Esophagus mucosa (tissue), 1 donor: ENCODE results near the gene CDC42BPA. TPM values are rescaled to one million over a fixed set of nuclear protein-coding genes. Genes with fewer than 3 reads are reported as not detected.
"Not testable (repeated sequence)": the region's sequence is repeated elsewhere in the genome, so short reads cannot be mapped to it uniquely, and the experiment has no call there.

Experiments
- ATAC-seq: fragments of 200-7000 bp; cut with Tn5 transposase; one replicate; pipeline ENCODE4 v1.9.1; 2020
- total RNA-seq: library from RNA; stranded (reverse); gene quantifications from one replicate; pipeline ENCODE4 v1.2.4, GENCODE V29; 2023
- donor health status: DM: yes; HTN: yes; CAD: no.

The CDC42BPA gene
- total RNA-seq, 1 donor from 2014 or later, result 11.1 TPM

DNA sequence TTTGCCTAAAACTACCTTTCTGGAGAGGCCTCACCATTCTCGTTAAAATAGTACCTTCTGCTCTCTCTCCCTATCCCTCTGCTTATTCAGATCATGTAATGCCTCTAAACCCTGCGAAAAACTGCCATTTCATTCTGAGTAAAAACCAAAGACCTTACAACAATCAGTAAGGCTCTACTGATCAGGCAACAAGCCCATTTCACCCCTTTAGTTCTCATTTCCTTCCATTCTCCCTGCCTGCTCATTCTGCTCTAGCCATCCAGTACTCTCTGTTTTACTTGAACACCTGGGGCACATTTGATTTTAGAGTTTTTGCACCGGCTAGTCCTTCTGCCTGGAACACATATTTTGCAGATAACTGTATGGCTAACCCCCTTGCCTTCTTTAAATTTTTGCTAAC is 190.4 kb downstream of the CDC42BPA start:
- ATAC-seq, result no peak

DNA sequence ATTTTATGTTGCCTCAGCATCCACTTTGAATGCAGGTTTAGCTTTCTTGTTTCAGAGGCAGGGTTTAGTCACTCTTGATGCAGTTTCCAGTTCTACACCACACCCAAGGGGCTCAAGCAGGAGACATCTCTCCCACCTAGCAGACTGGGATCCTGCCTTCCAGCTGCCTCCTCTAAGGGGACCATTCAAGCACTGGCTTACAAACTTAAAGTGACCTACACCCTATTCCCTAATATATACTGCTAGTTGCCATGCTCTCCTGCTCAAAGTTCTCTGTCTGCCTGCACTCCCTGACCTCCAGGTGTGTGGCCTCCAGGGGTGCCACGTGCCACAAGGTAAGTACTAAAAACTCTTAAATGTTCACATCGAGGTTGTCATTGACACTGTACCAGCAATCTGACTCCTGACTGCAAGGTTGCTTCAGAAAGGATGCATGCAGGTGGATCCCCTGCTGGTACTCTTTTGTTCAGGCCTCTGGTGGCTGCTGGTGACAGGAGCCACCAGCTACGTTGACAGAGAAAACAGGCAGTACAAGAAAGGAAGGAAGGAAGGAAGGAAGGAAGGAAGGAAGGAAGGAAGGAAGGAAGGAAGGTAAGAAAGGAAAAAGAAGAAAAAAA is 192.3 kb downstream of the CDC42BPA start:
- ATAC-seq, result no peak

- ATAC-seq, result no peak
Measured at GRCh38 chr1:227124473-227124872, 193.8 kb downstream of the CDC42BPA start.

DNA sequence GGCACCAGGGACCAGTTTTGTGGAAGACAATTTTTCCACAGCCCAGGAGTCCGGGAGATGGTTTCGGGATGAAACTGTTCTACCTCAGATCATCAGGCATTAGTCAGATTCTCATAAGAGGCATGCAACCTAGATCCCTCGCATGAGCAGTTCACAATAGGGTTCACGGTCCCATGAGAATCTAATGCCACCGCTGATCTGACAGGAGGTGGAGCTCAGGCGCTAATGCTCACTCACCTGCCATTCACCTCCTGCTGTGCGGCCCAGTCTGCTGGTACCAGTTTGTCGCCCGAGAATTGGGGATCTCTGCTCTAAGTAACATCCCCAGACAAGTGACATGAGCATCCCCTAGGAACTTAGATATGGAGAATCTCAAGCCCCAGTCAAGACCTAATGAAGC is 197.5 kb downstream of the CDC42BPA start:
- ATAC-seq, result no peak

DNA sequence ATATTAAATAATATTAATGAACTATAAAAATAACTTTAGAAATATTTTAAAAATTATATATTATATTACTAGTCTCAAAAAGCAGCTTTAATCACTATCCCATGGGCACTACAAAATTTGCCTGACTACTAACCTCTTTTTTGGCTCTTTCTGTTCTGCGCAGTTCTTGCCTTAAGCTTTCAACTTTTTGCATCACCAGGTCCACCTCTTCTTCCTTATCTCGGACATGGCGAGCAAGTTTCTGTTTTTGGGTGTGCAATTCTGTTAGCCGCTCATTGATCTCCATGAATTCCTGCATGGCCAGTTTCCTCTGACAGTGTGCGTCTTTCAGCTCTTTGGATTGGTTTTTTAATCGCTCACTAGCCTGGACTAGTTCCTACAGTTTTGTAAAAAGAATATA is 205.8 kb downstream of the CDC42BPA start:
- no peak for ATAC-seq

DNA sequence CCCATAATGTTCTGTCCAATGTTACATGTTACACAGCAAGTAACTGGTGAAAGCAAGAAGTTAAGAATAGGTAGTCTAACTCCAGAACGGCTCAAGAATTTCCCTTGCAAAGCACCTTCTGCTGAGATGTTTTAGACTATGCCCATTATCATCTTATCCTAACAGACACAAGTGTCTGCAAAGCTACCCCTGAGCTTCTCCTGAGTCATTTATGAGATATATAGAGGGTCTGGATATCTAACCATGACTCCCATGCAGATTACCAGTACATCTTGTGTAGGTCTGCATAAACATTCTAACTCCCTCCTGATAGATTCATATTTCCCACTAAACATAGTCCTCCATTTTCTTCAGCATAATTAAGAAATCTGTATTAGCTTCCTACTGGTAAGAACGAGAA is 206.5 kb downstream of the CDC42BPA start:
- no peak for ATAC-seq

GRCh38 chr1:227105291-227105690 is 213.0 kb downstream of the CDC42BPA start:
- ATAC-seq, result not testable (repeated sequence)

GRCh38 chr1:227102056-227102455 is 216.2 kb downstream of the CDC42BPA start:
- ATAC-seq, result no peak

DNA sequence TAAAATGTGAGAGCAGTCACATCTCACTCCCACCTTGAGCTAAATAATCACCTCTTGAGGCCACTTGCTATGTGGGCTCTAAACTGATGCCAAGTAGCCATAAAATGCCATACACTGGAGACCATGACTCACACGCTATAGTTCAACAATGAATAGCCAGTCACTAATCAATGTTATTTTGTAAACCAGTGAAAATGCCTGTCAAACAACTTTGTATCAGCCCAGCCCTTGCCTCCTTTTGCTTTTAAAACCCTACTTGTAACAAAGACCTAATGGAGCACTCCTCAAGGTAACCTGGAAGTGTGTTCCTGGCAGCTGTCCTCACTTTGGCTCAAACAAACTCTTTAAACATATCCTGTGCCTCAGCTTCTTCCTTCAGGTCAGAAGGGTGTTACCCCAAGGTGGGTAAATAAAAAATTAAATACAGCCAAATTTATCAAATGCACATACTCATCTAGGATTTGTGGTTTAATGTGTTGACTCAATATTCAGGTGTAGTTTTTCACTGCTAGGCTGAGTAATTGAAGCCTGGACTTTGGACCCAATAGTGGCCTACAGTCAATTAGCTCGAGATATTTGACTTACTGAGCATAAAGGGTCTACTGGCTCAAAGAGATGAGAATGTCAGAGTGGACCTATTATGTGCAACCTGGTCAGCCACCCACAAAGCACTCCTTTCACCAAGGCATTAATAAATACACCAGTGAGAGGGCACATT is 223.9 kb downstream of the CDC42BPA start:
- ATAC-seq, result no peak

GRCh38 chr1:227093309-227093708 is 225.0 kb downstream of the CDC42BPA start:
- ATAC-seq, result no peak

- ATAC-seq, result no peak
Measured at GRCh38 chr1:227092069-227092468, 226.2 kb downstream of the CDC42BPA start.

- ATAC-seq, result no peak
Measured at GRCh38 chr1:227086636-227087035, 231.7 kb downstream of the CDC42BPA start.

- ATAC-seq, result no peak
Measured at GRCh38 chr1:227082999-227083746, 235.1 kb downstream of the CDC42BPA start.

- ATAC-seq, result no peak
Measured at GRCh38 chr1:227077783-227078182, 240.5 kb downstream of the CDC42BPA start.

GRCh38 chr1:227073786-227074185 is 244.5 kb downstream of the CDC42BPA start:
- ATAC-seq, result no peak

DNA sequence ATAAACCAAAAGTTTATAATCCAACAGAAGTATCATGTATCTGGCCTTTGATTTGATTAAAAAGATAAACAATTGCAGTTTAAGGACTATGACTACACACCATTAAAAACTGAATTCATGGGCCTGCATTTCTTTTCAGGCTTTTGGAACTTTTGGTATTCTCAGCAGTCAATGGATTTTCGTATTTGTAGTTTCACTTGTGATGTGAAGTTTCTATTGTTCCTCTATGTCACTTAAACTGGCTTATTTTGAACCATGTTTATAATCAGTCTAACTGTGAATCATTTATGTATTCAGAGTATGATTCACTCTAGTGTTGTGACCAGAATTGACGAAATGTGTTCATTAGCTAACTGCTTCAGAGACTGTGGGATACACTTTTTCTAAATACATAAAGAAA is 245.3 kb downstream of the CDC42BPA start:
- ATAC-seq, result no peak

DNA sequence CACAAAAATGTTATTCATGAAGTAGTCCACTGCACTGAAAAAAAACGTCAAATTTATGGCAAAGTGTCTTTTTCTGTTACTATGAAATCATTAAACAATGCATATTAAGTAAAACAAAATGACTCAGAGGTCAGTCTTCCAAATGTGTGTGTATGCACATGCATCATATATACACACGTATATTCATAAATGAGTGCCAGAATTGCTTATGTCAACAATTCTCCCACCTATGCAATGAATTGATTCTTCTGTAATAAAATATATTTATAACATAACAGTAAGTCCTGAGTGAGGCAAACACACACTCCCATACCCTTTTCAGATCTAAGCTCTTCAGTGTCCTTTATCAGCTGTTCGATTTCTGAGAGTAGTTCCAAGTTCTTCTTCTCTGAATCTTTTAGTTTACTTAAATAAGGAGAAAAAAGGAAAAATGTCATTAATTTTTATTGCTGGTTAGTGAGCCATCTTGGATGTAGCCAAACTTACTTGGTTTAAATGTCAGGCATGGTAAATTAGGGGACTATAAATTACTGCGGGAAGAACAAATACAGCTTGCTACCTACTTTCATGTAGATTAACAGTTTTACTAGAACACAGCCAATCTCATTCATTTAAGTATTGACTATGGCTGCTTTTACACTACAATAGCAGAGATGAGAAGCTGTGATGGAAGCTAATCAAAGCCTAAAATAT is 246.3 kb downstream of the CDC42BPA start:
- ATAC-seq, result no peak

GRCh38 chr1:227070638-227071285 is 247.5 kb downstream of the CDC42BPA start:
- ATAC-seq, result no peak

GRCh38 chr1:227069490-227069889 is 248.8 kb downstream of the CDC42BPA start:
- no peak for ATAC-seq

DNA sequence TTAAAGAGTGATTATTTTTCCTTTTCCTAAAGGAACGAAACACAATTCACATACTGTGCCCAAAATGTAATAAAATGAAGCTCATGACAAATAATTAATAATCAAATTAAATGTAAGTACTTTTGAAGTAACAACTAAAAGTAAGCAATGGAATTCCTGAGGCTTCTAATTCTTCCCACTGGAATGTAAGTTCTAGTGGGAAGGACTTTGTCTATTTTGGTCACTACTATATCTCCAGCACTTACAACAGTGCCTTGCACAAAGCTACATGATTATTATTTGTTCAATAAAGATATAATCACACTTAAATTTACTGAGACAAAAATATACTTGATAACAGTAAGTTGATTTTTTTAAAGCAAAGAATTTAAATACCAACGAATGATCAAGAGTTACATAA is 249.4 kb downstream of the CDC42BPA start:
- ATAC-seq, result no peak

DNA sequence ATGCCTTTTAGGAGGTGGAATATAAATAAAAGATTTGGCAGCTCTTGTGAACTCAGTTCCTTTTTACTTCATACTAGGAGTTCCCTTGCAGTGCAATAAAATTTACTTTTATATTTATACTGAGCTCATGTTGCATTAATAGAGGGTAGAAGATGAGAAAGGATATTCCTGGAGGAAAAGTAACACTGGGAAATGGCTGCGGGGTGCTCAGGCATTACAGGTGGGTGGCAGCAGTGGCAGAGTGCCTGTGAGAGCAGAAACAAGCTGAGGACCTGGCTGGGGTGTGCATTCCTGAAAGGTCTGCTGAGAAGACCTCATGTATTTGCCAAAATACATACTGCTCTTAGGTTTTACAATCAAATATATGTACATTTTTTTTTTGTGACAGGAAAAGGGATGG is 251.3 kb downstream of the CDC42BPA start:
- no peak for ATAC-seq

DNA sequence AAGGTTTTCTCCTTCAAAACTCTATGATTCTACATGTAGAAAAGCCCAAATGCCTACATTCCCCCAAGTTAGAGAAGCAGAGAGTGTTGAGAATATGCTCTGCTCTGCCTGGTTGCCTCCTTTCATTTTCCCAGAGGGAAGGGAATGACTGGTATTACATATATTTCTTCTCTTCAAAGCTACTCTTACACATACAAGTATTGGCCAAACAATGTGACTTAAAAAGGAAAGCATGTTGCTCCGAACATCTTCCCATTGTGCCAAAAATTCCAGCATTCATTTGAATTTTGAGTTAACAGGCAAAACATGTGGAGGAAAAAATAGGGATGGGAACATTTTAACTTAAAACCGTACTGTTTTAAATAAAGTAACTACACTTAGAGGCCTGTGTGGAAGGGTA is 253.0 kb downstream of the CDC42BPA start:
- ATAC-seq, result no peak

DNA sequence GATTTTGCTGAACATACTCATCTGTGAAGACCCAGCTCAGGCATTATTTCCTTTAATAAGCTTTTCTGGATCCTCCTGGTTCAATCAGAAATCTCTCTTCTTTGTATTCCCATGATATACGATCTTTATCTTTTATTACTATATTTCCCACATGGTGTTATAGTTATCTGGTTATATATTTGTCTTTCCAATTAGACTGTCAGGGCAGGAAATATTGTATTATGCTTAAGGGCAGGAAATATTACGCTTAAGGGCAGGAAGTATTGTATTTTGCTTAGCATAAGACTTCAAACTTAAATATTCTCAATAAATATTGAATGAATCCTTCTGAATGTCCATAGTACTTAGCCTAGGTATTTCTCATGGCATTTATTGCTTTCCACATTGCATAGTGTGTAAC is 256.0 kb downstream of the CDC42BPA start:
- no peak for ATAC-seq
